Stomach (tissue), 4 donors: ENCODE measurements around the gene SPATA32.

Experiments used
- EP300 ChIP-seq: sonication (generic); formaldehyde crosslinking; IDR thresholded peaks from one replicate; pipeline ENCODE4 v1.6.1; 2017; ENCODE audit warnings: antibody characterized with exemption
- POLR2A ChIP-seq, 4 donors: fragments of 450-650 bp; IDR thresholded peaks; one replicate each; pipeline ENCODE4 v1.6.1; 2016; ENCODE audit warnings: antibody characterized with exemption in 4 of 4, control low read depth in 2 of 4, mild to moderate bottlenecking in 1 of 4, moderate library complexity in 1 of 4
- POLR2AphosphoS5 ChIP-seq, 3 donors: sonication (generic); formaldehyde crosslinking; IDR thresholded peaks; one replicate each; pipeline ENCODE4 v1.6.1; 2016; ENCODE audit warnings: antibody characterized with exemption in 3 of 3
- TF ChIP-seq, protein P1 (sequence below), 7 experiments: fragments of 450-650 bp in 4 of 7; fragments of 200-600 bp in 3 of 7; sonication (generic) in 3 of 7; IDR thresholded peaks; one replicate each; pipeline ENCODE4 v1.5.1; 2016 to 2019; ENCODE audit warnings: antibody characterized with exemption in 7 of 7, control low read depth in 2 of 7, mild to moderate bottlenecking in 1 of 7

DNA sequence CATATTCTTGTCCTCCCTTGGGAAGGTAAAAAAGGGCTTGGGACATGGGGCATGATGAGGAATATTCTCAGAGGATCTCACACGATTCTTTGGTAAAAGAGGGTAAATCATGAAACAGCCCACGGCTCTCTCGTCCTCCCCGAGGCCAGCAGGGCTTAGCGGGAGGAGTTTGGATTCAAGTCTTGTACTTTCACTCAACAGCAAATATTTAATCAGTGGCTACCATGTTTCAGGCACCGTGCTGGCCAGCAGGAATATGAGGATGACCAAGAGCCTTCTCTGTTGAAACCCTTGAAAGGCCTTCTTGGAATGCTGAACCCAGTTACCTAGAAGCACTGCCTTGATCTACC is 46.1 kb upstream of the SPATA32 start:
- TF ChIP-seq POLR2AphosphoS5 (IDR thresholded peaks at IDR 0.05) (no peak), POLR2A (IDR thresholded peaks at IDR 0.05) (no peak), EP300 (no peak)
- TF ChIP-seq, protein P1, sequence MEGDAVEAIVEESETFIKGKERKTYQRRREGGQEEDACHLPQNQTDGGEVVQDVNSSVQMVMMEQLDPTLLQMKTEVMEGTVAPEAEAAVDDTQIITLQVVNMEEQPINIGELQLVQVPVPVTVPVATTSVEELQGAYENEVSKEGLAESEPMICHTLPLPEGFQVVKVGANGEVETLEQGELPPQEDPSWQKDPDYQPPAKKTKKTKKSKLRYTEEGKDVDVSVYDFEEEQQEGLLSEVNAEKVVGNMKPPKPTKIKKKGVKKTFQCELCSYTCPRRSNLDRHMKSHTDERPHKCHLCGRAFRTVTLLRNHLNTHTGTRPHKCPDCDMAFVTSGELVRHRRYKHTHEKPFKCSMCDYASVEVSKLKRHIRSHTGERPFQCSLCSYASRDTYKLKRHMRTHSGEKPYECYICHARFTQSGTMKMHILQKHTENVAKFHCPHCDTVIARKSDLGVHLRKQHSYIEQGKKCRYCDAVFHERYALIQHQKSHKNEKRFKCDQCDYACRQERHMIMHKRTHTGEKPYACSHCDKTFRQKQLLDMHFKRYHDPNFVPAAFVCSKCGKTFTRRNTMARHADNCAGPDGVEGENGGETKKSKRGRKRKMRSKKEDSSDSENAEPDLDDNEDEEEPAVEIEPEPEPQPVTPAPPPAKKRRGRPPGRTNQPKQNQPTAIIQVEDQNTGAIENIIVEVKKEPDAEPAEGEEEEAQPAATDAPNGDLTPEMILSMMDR (IDR thresholded peaks at IDR 0.05) = no peak
